Ovary (tissue), 3 donors: Measurements from ENCODE around the gene EBF3.

ENCODE experiments used
- EP300 ChIP-seq: sonication (generic); formaldehyde crosslinking; IDR thresholded peaks from one replicate; pipeline ENCODE4 v1.6.1; 2017; ENCODE audit warnings: antibody characterized with exemption
- POLR2A ChIP-seq: fragments of 450-650 bp; IDR thresholded peaks from one replicate; pipeline ENCODE4 v1.6.1; 2017; ENCODE audit warnings: antibody characterized with exemption, mild to moderate bottlenecking, moderate library complexity
- TF ChIP-seq, protein P1 (sequence below), 3 donors: fragments of 450-650 bp in 2 of 3; fragments of 200-600 bp in 1 of 3; IDR thresholded peaks; one replicate each; pipeline versions ENCODE4 v1.5.1 to v1.8.0; 2016 to 2022; ENCODE audit warnings: antibody characterized with exemption in 3 of 3, mild to moderate bottlenecking in 1 of 3
- donor health status: DM: no; HTN: no; CAD: no.

DNA sequence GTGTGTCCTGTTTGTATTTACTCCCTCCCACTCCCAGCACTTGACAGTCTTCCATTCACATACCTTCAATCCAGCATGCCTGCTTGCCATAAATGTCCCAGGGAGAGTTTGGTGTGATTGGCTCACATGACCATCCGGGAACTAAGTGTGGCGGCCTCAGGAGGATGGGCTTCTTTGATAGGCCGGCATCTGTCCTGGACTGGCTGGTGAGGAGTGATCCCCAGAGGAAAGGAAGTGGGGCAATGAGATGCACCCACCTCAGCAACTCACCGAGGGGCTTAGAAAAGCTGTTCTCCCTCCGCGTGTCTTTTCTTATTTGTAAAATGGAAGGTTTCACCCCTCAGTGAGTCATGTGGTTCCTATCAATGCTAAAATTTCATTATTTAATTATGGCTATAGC lies 14.9 kb upstream of the EBF3 start:
- TF ChIP-seq, protein P1, sequence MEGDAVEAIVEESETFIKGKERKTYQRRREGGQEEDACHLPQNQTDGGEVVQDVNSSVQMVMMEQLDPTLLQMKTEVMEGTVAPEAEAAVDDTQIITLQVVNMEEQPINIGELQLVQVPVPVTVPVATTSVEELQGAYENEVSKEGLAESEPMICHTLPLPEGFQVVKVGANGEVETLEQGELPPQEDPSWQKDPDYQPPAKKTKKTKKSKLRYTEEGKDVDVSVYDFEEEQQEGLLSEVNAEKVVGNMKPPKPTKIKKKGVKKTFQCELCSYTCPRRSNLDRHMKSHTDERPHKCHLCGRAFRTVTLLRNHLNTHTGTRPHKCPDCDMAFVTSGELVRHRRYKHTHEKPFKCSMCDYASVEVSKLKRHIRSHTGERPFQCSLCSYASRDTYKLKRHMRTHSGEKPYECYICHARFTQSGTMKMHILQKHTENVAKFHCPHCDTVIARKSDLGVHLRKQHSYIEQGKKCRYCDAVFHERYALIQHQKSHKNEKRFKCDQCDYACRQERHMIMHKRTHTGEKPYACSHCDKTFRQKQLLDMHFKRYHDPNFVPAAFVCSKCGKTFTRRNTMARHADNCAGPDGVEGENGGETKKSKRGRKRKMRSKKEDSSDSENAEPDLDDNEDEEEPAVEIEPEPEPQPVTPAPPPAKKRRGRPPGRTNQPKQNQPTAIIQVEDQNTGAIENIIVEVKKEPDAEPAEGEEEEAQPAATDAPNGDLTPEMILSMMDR (IDR thresholded peaks at IDR 0.05) = no peak
- no peak for TF ChIP-seq POLR2A
- TF ChIP-seq EP300 = no peak
